DOHH2 (cell line): ENCODE results near the gene TLE7.

Experiments used
- H3F3A ChIP-seq: fragments of 200-600 bp; sonication (generic), shearing (Covaris generic); 2 replicates; pipeline ENCODE4 v1.6.0; 2016; ENCODE audit warnings: antibody characterized with exemption, mild to moderate bottlenecking; ENCODE audit not compliant: control insufficient read depth, insufficient read depth
- H3K27ac ChIP-seq: fragments of 200-600 bp; sonication (generic); 2 replicates; pipeline ENCODE4 v1.5.1; 2014; ENCODE audit warnings: low read depth, mild to moderate bottlenecking, low read length, moderate library complexity
- H3K27me3 ChIP-seq: fragments of 200-600 bp; sonication (generic); 2 replicates; pipeline ENCODE4 v1.6.1; 2014; ENCODE audit warnings: mild to moderate bottlenecking, low read length, mixed read lengths; ENCODE audit not compliant: control insufficient read depth
- H3K36me3 ChIP-seq: fragments of 200-600 bp; sonication (generic); 2 replicates; pipeline ENCODE4 v1.6.1; 2014; ENCODE audit warnings: mild to moderate bottlenecking, low read length, moderate library complexity, mixed read lengths; ENCODE audit not compliant: control insufficient read depth
- H3K4me1 ChIP-seq: fragments of 200-600 bp; sonication (generic); 2 replicates; pipeline ENCODE4 v1.6.1; 2014; ENCODE audit warnings: mild to moderate bottlenecking, low read length, mixed read lengths; ENCODE audit not compliant: control insufficient read depth
- H3K4me2 ChIP-seq: fragments of 200-600 bp; sonication (generic); 2 replicates; pipeline ENCODE4 v1.6.0; 2014; ENCODE audit warnings: mild to moderate bottlenecking, low read length, moderate library complexity
- H3K4me3 ChIP-seq: fragments of 200-600 bp; sonication (generic); 2 replicates; pipeline ENCODE4 v1.5.1; 2014; ENCODE audit warnings: mild to moderate bottlenecking, low read length, mixed read lengths
- H3K79me2 ChIP-seq: fragments of 200-600 bp; sonication (generic); 2 replicates; pipeline ENCODE4 v1.6.1; 2014; ENCODE audit warnings: mild to moderate bottlenecking, low read length, mixed read lengths; ENCODE audit not compliant: control insufficient read depth
- H3K9me2 ChIP-seq: fragments of 200-600 bp; sonication (generic); replicated peaks from 2 replicates; pipeline ENCODE4 v1.6.1; 2014; ENCODE audit warnings: mild to moderate bottlenecking, low read length, mixed read lengths; ENCODE audit not compliant: control insufficient read depth
- H3K9me3 ChIP-seq: fragments of 200-600 bp; sonication (generic); 2 replicates; pipeline ENCODE4 v1.6.1; 2014; ENCODE audit warnings: antibody characterized with exemption, low read length, mixed read lengths; ENCODE audit not compliant: control insufficient read depth, insufficient read depth
- H4K20me1 ChIP-seq: fragments of 200-600 bp; sonication (generic); 2 replicates; pipeline ENCODE4 v1.6.0; 2014; ENCODE audit warnings: low read depth, mild to moderate bottlenecking, antibody characterized with exemption, low read length, moderate library complexity; ENCODE audit not compliant: control insufficient read depth, insufficient read depth
- CTCF ChIP-seq: fragments of 200-600 bp; sonication (generic); IDR thresholded peaks from one replicate; pipeline ENCODE4 v1.5.1; 2014; ENCODE audit warnings: antibody characterized with exemption, mild to moderate bottlenecking, low read depth, low read length; ENCODE audit not compliant: poor library complexity, severe bottlenecking
- EZH2phosphoT487 ChIP-seq: fragments of 200-600 bp; sonication (generic); IDR thresholded peaks from 2 replicates; pipeline ENCODE4 v1.6.1; 2017; ENCODE audit warnings: borderline replicate concordance, mild to moderate bottlenecking, antibody characterized with exemption, low read length, moderate library complexity, mixed read lengths

Gene TLE7

GRCh38 chr16:71484006-71484893, 42.4 kb upstream of the TLE7 start:
- Histone ChIP-seq H3K4me2 (peak overlapping the region; percentile 87), H3F3A (no peaks in the 10 kb centered on the region), H3K4me3 (peak overlapping the region; percentile 100), H3K36me3 (no peaks in the 10 kb centered on the region), H3K79me2 (no peaks in the 10 kb centered on the region), H3K27ac (peak overlapping the region; percentile 77), H3K4me1 (peaks cover 22% of the 10 kb centered on the region), H4K20me1 (no peaks in the 10 kb centered on the region), H3K9me2 (no peaks in the 10 kb centered on the region), H3K9me3 (no peaks in the 10 kb centered on the region), H3K27me3 (no peaks in the 10 kb centered on the region)
- TF ChIP-seq CTCF (no peak), EZH2phosphoT487 (no peak)

GRCh38 chr16:71482569-71482968, 40.7 kb upstream of the TLE7 start:
- H3K4me2 ChIP-seq = no peak overlapping the region
- no peak overlapping the region for H3K27ac ChIP-seq
- H3K9me2 ChIP-seq = no peaks in the 10 kb centered on the region
- no peaks in the 10 kb centered on the region for H3K79me2 ChIP-seq
- H3K27me3 ChIP-seq = no peaks in the 10 kb centered on the region
- no peaks in the 10 kb centered on the region for H3K9me3 ChIP-seq
- peaks cover 22% of the 10 kb centered on the region for H3K4me1 ChIP-seq
- no peaks in the 10 kb centered on the region for H3F3A ChIP-seq
- H3K36me3 ChIP-seq = no peaks in the 10 kb centered on the region
- no peaks in the 10 kb centered on the region for H4K20me1 ChIP-seq
- H3K4me3 ChIP-seq = no peak overlapping the region
- TF ChIP-seq CTCF (no peak), EZH2phosphoT487 (no peak)

GRCh38 chr16:71480956-71481355, 39.1 kb upstream of the TLE7 start:
- Histone ChIP-seq H3K36me3 (no peaks in the 10 kb centered on the region), H3K9me2 (no peaks in the 10 kb centered on the region), H3K27me3 (no peaks in the 10 kb centered on the region), H3K4me1 (peaks cover 22% of the 10 kb centered on the region), H3K27ac (no peak overlapping the region), H3K4me2 (no peak overlapping the region), H3K9me3 (no peaks in the 10 kb centered on the region), H3K79me2 (no peaks in the 10 kb centered on the region), H4K20me1 (no peaks in the 10 kb centered on the region), H3F3A (no peaks in the 10 kb centered on the region), H3K4me3 (no peak overlapping the region)
- TF ChIP-seq CTCF = no peak
- TF ChIP-seq EZH2phosphoT487 = no peak
